Right forelimb (tissue), 1 donor: ENCODE data around the gene NANOS3.

Source experiments
- DNase-seq: peaks from one replicate; pipeline ENCODE4 v3.0.0-alpha.2; 2018

The NANOS3 gene

GRCh38 chr19:13864667-13865570 is 12.0 kb upstream of the NANOS3 start:
- DNase-seq, result no peak

DNA sequence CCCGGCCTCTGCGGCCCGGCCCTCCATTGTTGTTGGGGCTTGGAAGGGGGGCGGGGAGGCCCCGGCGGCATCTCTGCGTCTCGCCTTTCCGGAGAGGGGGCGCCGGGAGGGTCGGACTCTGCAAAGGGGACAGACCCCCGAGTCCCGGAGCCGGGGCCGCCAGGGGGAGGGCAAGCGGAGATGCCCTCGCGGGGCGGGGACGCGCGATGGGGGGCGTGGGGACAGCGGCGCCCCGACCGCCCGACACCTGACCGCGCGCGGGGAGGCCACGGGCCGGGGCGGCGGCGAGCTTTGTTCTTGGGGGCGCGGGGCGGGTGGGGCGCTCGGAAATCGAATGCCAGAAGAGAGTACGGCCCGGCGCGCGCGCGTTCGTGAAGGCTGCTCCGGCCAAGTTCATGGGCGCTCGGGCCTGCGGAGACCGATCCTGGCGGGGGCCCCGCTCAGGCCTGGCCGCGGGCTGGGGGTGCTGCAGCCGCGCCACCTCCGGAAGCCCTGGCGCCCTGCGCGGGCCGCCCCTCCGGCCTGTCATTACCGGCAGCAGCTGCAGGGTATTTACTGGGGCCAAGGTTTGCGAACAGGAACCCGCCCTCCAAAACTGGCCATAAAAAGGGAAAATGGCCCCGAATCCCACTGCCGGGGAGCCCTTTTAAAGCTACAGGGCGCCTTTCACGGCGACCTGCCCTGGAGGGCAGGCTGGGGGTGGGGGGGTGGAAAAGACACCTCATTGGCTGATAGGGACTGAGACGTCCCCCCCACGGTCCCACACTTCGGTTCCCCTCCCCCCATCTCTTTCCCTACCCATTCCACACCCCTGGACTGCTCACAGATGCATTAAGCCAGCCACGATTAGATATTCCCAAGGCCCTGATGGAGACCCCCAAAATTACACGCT is 11.1 kb upstream of the NANOS3 start:
- DNase-seq, result peak; percentile 65

DNA sequence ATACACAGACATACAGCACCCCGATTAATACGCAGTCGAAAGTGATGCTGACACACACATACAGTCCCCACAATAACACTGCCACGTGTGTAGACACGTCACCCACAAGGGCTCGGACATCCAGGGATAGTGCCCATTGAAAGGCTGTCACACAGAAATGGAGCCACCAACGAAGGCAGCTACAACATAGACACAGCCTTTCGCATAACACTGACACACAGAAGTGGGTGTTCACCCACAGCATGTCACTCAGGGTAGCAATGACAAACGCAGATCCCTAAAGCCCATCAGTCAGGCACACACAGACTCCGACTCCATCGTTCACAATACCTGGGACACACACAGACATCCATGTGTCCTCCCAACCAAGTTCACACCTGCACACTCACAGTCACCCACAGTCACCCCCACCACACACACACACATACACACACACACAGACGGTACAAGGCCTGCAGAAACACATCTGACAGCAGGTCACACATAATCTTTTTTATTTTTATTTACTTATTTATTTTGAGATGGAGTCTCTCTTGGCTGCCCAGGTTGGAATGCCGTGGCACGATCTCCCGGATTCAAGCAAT is 10.4 kb upstream of the NANOS3 start:
- no peak for DNase-seq

DNA sequence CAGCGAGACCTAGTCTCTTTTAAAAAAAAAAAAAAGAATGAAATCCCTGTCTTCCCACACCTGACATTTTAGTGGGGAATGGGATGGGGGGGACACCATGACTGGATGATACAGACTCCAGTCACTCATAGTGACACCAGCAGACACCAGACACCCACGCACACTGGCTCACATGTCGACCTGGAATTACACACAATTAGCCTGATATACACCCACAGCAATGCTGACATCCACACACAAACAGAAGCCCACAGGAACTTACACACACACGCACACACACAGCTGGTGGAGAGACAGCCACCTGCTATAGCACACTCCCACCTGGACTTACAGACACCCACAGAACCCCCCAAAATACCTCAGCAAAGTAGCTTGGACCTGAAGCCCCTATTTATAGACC is 8.3 kb upstream of the NANOS3 start:
- DNase-seq, result no peak

- peak; percentile 78 for DNase-seq
Measured at GRCh38 chr19:13869281-13869680, 7.7 kb upstream of the NANOS3 start.

GRCh38 chr19:13870873-13871272 is 6.1 kb upstream of the NANOS3 start:
- DNase-seq, result no peak

GRCh38 chr19:13872339-13872694 is 4.6 kb upstream of the NANOS3 start:
- DNase-seq, result no peak

GRCh38 chr19:13872695-13873389 is 4.1 kb upstream of the NANOS3 start:
- peak; percentile 71 for DNase-seq

GRCh38 chr19:13873834-13874515 is 3.0 kb upstream of the NANOS3 start:
- no peak for DNase-seq

GRCh38 chr19:13875824-13876223 is 1.1 kb upstream of the NANOS3 start:
- no peak for DNase-seq

GRCh38 chr19:13877303-13877702 is 369 bp downstream of the NANOS3 start:
- DNase-seq, result no peak

DNA sequence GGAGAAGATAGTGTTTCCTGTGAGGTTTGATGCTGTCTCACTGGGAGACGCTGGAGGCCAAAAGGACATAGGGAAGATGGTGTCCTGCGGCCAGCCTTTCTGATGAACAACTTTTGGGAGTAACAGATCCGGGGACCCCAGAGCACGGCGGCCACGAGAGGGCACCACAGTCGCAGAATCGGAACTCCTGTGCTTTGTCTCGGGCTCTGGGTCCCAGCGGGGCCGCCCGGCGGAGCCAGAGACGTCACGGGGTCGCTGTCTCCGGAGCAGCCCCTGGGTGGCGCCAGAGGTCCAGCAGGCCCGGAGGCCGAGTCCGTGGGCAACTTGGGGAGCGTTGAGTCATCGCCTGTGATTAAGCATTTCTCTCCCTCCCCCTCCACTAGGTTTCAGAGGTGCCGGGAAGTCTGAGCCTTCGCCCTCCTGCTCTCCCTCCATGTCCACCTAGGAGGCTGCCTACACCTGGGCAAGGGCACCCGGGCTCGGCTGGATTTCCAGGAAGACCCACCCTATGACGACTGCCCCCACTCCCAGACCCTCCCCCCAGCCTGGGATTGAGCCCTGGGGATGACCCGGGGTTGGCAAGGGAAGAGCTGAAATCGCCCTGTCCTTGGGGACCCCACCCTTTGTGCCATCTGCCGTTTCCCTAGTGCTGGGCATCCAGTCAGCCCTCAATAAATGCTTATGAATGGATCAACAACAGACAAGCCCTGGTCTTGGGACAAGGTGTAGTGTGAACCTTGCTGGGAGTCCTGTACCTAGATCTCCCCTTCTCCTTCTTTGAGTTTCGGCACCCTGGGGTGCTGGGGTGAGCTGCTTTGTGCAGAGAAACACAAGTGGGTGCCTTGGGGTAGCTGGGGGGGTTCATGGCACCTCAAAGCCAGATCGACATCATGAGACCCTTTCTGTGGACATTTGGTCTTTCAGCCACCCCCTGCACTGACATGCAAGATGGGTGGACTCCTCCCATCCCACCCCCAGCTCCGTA is 3.4 kb downstream of the NANOS3 start:
- peak; percentile 98 for DNase-seq

GRCh38 chr19:13881251-13881691 is 4.3 kb downstream of the NANOS3 start:
- DNase-seq, result peak; percentile 67

- DNase-seq, result no peak
Measured at GRCh38 chr19:13881692-13882418, 4.9 kb downstream of the NANOS3 start.

DNA sequence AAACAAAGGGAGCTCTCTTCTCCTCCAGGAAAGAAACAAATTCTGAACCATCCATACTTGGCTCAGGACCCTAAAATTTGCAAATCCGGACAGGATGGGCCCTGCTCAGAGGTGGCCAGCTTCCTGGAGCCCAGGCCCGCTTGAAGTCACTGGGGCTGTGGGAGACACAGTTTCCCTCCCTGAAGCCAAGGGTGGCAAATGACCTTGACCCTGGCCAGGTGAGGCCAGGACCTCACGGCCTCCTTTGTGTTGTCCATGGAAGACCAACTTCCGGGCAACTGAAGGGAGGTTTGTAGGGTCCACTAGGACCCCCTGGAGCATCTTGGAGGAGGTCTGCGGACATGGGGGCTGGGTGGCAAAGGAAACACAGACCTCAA is 5.5 kb downstream of the NANOS3 start:
- no peak for DNase-seq

GRCh38 chr19:13882836-13883235 is 5.9 kb downstream of the NANOS3 start:
- DNase-seq, result no peak

- no peak for DNase-seq
Measured at GRCh38 chr19:13883516-13884064, 6.7 kb downstream of the NANOS3 start.

DNA sequence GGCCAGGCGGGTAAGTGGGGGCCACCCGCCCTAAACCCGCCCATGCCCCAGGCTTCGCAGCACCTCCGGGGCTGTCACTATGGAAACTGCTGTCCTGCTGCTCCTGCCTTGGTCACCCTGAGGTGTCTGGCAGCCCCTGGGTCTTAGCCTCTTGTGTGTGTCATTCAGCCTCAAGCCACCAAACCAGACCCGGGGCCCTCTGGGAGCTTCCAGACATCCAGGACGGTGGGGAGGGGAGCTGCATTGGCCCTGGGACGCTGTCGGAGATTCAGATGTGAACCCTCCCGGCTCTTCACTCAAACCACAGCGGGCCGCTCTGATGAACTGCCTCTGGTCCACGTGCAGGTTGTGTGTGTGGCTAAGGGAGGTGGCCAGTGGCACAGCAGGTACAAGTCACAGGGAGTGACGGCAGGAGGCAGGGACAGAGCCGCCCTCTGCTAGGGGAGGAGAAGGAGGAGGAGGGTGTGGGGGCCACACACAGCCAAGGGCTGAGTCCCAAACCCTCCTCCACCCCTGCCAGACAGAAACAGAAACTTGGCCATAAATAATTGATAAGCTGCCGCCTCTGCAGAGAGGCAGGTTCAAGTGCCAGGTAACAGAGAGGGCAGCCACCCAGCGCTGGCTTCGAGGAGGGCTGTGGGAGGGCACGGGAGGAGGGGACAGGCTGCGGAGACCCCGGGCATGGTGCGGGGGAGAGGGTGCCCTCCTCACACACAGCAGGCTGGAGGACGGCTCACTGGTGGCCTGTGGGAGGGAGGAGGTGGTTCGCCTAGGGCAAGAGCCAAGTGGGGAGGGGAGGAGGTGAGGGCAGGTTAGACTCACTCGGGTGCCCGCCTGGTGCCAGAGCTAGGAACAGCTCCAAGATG is 8.0 kb downstream of the NANOS3 start:
- no peak for DNase-seq

- DNase-seq, result no peak
Measured at GRCh38 chr19:13885826-13886365, 9.0 kb downstream of the NANOS3 start.
